KBM-7 (cell line): ENCODE results near the gene TOM1L2.
A peak's percentile ranks its signal among the peaks of the same experiment; 100 is the strongest.

ENCODE experiments used
- DNase-seq: peaks from one replicate; pipeline ENCODE4 v3.0.0-alpha.2; 2015
- in situ Hi-C: fragments of 300-500 bp; cut with MboI; formaldehyde crosslinking; loops from 2 replicates; pipeline ENCODE4 v1.14.3; 2020; ENCODE audit warnings: low sequenced_read_pairs, low pct_unique_long_range_greater_than_20kb, mixed read lengths

The TOM1L2 gene

GRCh38 chr17:17890773-17891759 is 81.1 kb downstream of the TOM1L2 start:
- DNase-seq = peak; percentile 44
- in situ Hi-C loops = no loop called here

- in situ Hi-C loops = no loop called here
- DNase-seq = no peak
Observed at GRCh38 chr17:17889922-17890321, 82.3 kb downstream of the TOM1L2 start.

GRCh38 chr17:17888821-17889220 is 83.4 kb downstream of the TOM1L2 start:
- in situ Hi-C loops = no loop called here
- no peak for DNase-seq

- no peak for DNase-seq
- in situ Hi-C loops = no loop called here
Observed at GRCh38 chr17:17888371-17888770, 83.8 kb downstream of the TOM1L2 start.

GRCh38 chr17:17887752-17888304 is 84.4 kb downstream of the TOM1L2 start:
- in situ Hi-C loops = no loop called here
- no peak for DNase-seq

- in situ Hi-C loops = no loop called here
- DNase-seq = no peak
Observed at GRCh38 chr17:17886726-17887125, 85.5 kb downstream of the TOM1L2 start.

- DNase-seq = no peak
- in situ Hi-C loops = no loop called here
Observed at GRCh38 chr17:17886226-17886625, 86.0 kb downstream of the TOM1L2 start.

GRCh38 chr17:17884391-17885357 is 87.5 kb downstream of the TOM1L2 start:
- in situ Hi-C loops = no loop called here
- no peak for DNase-seq

GRCh38 chr17:17883801-17884200 is 88.4 kb downstream of the TOM1L2 start:
- in situ Hi-C loops = no loop called here
- DNase-seq = no peak

GRCh38 chr17:17882082-17882581 is 90.1 kb downstream of the TOM1L2 start:
- in situ Hi-C loops = no loop called here
- DNase-seq = no peak

- no peak for DNase-seq
- in situ Hi-C loops = no loop called here
Observed at GRCh38 chr17:17880577-17881196, 91.5 kb downstream of the TOM1L2 start.

- DNase-seq = no peak
- in situ Hi-C loops = no loop called here
Observed at GRCh38 chr17:17877529-17878358, 94.5 kb downstream of the TOM1L2 start.

- in situ Hi-C loops = no loop called here
- DNase-seq = no peak
Observed at GRCh38 chr17:17876959-17877528, 95.2 kb downstream of the TOM1L2 start.

- in situ Hi-C loops = no loop called here
- DNase-seq = no peak
Observed at GRCh38 chr17:17874478-17874877, 97.7 kb downstream of the TOM1L2 start.

GRCh38 chr17:17873450-17873991 is 98.7 kb downstream of the TOM1L2 start:
- in situ Hi-C loops = no loop called here
- no peak for DNase-seq

- in situ Hi-C loops = no loop called here
- DNase-seq = no peak
Observed at GRCh38 chr17:17872547-17873345, 99.5 kb downstream of the TOM1L2 start.

GRCh38 chr17:17871913-17872312 is 100.3 kb downstream of the TOM1L2 start:
- in situ Hi-C loops = no loop called here
- DNase-seq = no peak
